HepG2 (cell line): ENCODE data around the gene KAZN. TPM values are rescaled to one million over a fixed set of nuclear protein-coding genes. Genes with fewer than 3 reads are reported as not detected.
"Not testable (repeated sequence)": the region's sequence is repeated elsewhere in the genome, so short reads cannot be mapped to it uniquely, and the experiment has no call there.

Experiments used
- ATAC-seq: fragments of 200-7000 bp; cut with Tn5 transposase; 3 replicates; pipeline ENCODE4 v1.9.1; 2020; ENCODE audit warnings: mild to moderate bottlenecking, moderate library complexity
- BruUV-seq: library from RNA; stranded (reverse); fragments of 400-500 nt; replicated peaks from 2 replicates; lab custom pipeline; 2021; lab: Mats Ljungman, UMichigan
- CTCF ChIA-PET: fragments of 300-600 bp; formaldehyde crosslinking; extraction: SDS; loops from one replicate; lab custom pipeline; 2021; ENCODE audit warnings: low total read pairs, inconsistent platforms, low intra/inter-chr PET ratio; lab: Yijun Ruan, JAX
- POLR2A ChIA-PET: fragments of 350-600 bp; sonication (Branson Sonifier 250); formaldehyde crosslinking; loops from one replicate; lab custom pipeline; 2020; ENCODE audit warnings: antibody characterized with exemption, inconsistent platforms; lab: Yijun Ruan, JAX
- DNase-seq: peaks from one replicate; pipeline ENCODE4 v3.0.0-alpha.2; 2015; ENCODE audit warnings: low spot score
- FAIRE-seq: peaks from 3 replicates; lab custom pipeline; 2011; peaks lifted over from hg19 to GRCh38; lab: Jason Lieb, UNC
- H2AFZ ChIP-seq: one replicate; pipeline ENCODE4 v1.6.1; 2011; ENCODE audit warnings: low read length, inconsistent platforms
- H3K27ac ChIP-seq: fragments of 300-600 bp; 3 replicates; pipeline ENCODE4 v1.8.0; 2011; ENCODE audit warnings: mixed run types, mild to moderate bottlenecking, mixed read lengths, low read length, inconsistent platforms; ENCODE audit not compliant: insufficient read depth; ENCODE audit errors: extremely low read length
- H3K27me3 ChIP-seq, 2 experiments: fragments of 200-600 bp in 1 of 2; 2 replicates in 1 of 2; 3 replicates in 1 of 2; pipeline versions ENCODE4 v1.6.0 to v1.8.0; 2011; ENCODE audit warnings: low read length in 2 of 2, mild to moderate bottlenecking in 2 of 2, moderate library complexity in 2 of 2, inconsistent platforms in 1 of 2; ENCODE audit not compliant: insufficient read depth in 2 of 2, control insufficient read depth in 1 of 2
- H3K36me3 ChIP-seq, 2 experiments: fragments of 200-600 bp in 1 of 2; replicated peaks in 1 of 2; 2 replicates in 1 of 2; 3 replicates in 1 of 2; pipeline versions ENCODE4 v1.5.1 to v1.8.0; 2011; ENCODE audit warnings: low read length in 2 of 2, inconsistent platforms in 1 of 2; ENCODE audit not compliant: insufficient read depth in 2 of 2, control insufficient read depth in 1 of 2
- H3K4me1 ChIP-seq: 2 replicates; pipeline ENCODE4 v1.5.1; 2012; ENCODE audit warnings: low read length, inconsistent platforms; ENCODE audit not compliant: insufficient read depth
- H3K4me2 ChIP-seq: 2 replicates; pipeline ENCODE4 v1.6.0; 2011; ENCODE audit warnings: low read depth, low read length, inconsistent platforms
- H3K4me3 ChIP-seq, 3 experiments: fragments of 200-600 bp in 1 of 3; sonication (generic), shearing (Covaris generic) in 1 of 3; replicated peaks in 1 of 3; 2 replicates each; pipeline ENCODE4 v1.5.1; 2011 to 2016; ENCODE audit warnings: low read length in 3 of 3, inconsistent platforms in 2 of 3, low read depth in 2 of 3, mild to moderate bottlenecking in 2 of 3, control low read depth in 1 of 3, mixed read lengths in 1 of 3; ENCODE audit not compliant: insufficient read depth in 1 of 3
- H3K79me2 ChIP-seq: one replicate; pipeline ENCODE4 v1.6.1; 2011; ENCODE audit warnings: low read length, inconsistent platforms; ENCODE audit not compliant: insufficient read depth
- H3K9ac ChIP-seq: 2 replicates; pipeline ENCODE4 v1.6.0; 2011; ENCODE audit warnings: mild to moderate bottlenecking, low read depth, low read length, inconsistent platforms; ENCODE audit not compliant: insufficient read depth
- H3K9me3 ChIP-seq: 2 replicates; pipeline ENCODE4 v1.5.1; 2012; ENCODE audit warnings: mild to moderate bottlenecking, low read length
- H4K20me1 ChIP-seq: 2 replicates; pipeline ENCODE4 v1.6.0; 2011; ENCODE audit warnings: inconsistent platforms, mild to moderate bottlenecking, low read length, moderate library complexity; ENCODE audit not compliant: insufficient read depth
- TFE3 ChIP-seq: IDR thresholded peaks from 2 replicates; pipeline ENCODE4 v1.6.1; 2016
- WGBS: methylation state at CpG from one replicate; pipeline ENCODE4 v1.1.6; 2017; ENCODE audit warnings: low lambda C conversion rate; 5-methylcytosine and 5-hydroxymethylcytosine counted together
- in situ Hi-C: cut with HindIII; loops from 2 replicates; pipeline ENCODE4 v1.10.0; 2017; ENCODE audit warnings: low pct_unique_long_range_greater_than_20kb; ENCODE audit not compliant: extremely low pct_ligation_motif_present
- intact Hi-C: fragments of 100-400 bp; cut with micrococcal nuclease; formaldehyde crosslinking; loops from one replicate; pipeline ENCODE4 v1.10.0; 2022; ENCODE audit not compliant: unreplicated experiment
- polyA plus RNA-seq, 8 experiments: library from polyadenylated mRNA; depleted of rRNA in 3 of 8; stranded (reverse) in 7 of 8; unstranded in 1 of 8; fragments of >200 nt; fragmentation: Illumina TruSeq in 4 of 8; extraction: Trizol in 4 of 8; gene quantifications; 2 replicates each; pipeline versions ENCODE4 v1.2.1 to v1.2.3, GENCODE V29; 2011 to 2016; ENCODE audit warnings: low read depth in 4 of 8, missing spikeins in 1 of 8, mixed read lengths in 1 of 8; ENCODE audit not compliant: insufficient read depth in 1 of 8
- total RNA-seq, 5 experiments: library from RNA; depleted of rRNA; stranded (reverse); fragments of >200 nt; fragmentation: Illumina TruSeq; extraction: Trizol; gene quantifications; 2 replicates each; pipeline ENCODE4 v1.2.3, GENCODE V29; 2016; ENCODE audit warnings: low read depth in 1 of 5

The KAZN gene
- total and polyA plus RNA-seq, 2 of the 13 experiments (the other 11 are each of a cell fraction or from before 2014, with no cell fraction given): 10.4 to 13.5 TPM

- H3K36me3 ChIP-seq: peaks cover 19 to 70% of the 10 kb centered on the region in 2 experiments
- intact Hi-C loops: no loop called here
Observed at GRCh38 chr1:14962407-14962806, 363.9 kb downstream of the KAZN start.

GRCh38 chr1:14963791-14964710, 365.6 kb downstream of the KAZN start:
- intact Hi-C loops, in situ Hi-C loops, H2AFZ ChIP-seq, H3K27ac ChIP-seq, H3K4me1 ChIP-seq, CTCF ChIA-PET, H3K27me3 ChIP-seq, DNase-seq, ATAC-seq, BruUV-seq, H3K79me2 ChIP-seq, H3K9ac ChIP-seq, H3K4me3 ChIP-seq, H4K20me1 ChIP-seq, POLR2A ChIA-PET, FAIRE-seq, H3K9me3 ChIP-seq, H3K4me2 ChIP-seq: not testable (repeated sequence)
- H3K36me3 ChIP-seq: peaks cover 24 to 84% of the 10 kb centered on the region in 2 experiments
- WGBS: 92% methylated on average over 9 of the region's 10 CpGs

More at GRCh38 chr1:14962407-14962806, 363.9 kb downstream of the KAZN start:
- POLR2A ChIA-PET: interaction anchor here (0.9 to 1.2 kb wide), 2 partner anchors 10 to 19 kb away, joined by 5 read pairs; no protein-coding TSS in a partner anchor
- H3K9ac ChIP-seq: no peak overlapping the region
- FAIRE-seq (no peak), ATAC-seq (no peak), DNase-seq (no peak)
- no peak overlapping the region for H2AFZ ChIP-seq
- 97% methylated on average over 6 of the region's 7 CpGs for WGBS
- BruUV-seq: no TSS peak
- H3K9me3 ChIP-seq: no peaks in the 10 kb centered on the region
- H3K4me3 ChIP-seq: no peak overlapping the region
- peaks cover 14% of the 10 kb centered on the region for H3K79me2 ChIP-seq
- H3K27me3 ChIP-seq: no peaks in the 10 kb centered on the region
- H3K4me1 ChIP-seq: peaks cover 15% of the 10 kb centered on the region
- CTCF ChIA-PET: no interaction called here
- in situ Hi-C loops: no loop called here
- no peak overlapping the region for H3K27ac ChIP-seq
- no peak overlapping the region for H3K4me2 ChIP-seq
- no peak for TF ChIP-seq TFE3 (CRISPR knock-in tag)
- no peaks in the 10 kb centered on the region for H4K20me1 ChIP-seq
